Transverse colon (tissue), 4 donors: ENCODE data around the gene CBLL1. TPM values are rescaled to one million over a fixed set of nuclear protein-coding genes. Genes with fewer than 3 reads are reported as not detected.

Experiments
- DNase-seq: peaks from one replicate; pipeline ENCODE4 v3.0.0-alpha.2; 2019
- H3K27ac ChIP-seq, 4 donors: fragments of 200-600 bp; sonication (generic); 2 replicates each; pipeline ENCODE4 v1.5.1; 2016 to 2018; ENCODE audit warnings: inconsistent platforms in 4 of 4
- H3K27me3 ChIP-seq: fragments of 200-600 bp; sonication (generic); 2 replicates; pipeline ENCODE4 v1.5.1; 2017; ENCODE audit warnings: inconsistent platforms
- H3K36me3 ChIP-seq, 4 donors: fragments of 200-600 bp; sonication (generic); 2 replicates each; pipeline ENCODE4 v1.5.1; 2017 to 2019; ENCODE audit warnings: inconsistent platforms in 4 of 4
- H3K4me1 ChIP-seq, 4 donors: fragments of 200-600 bp; sonication (generic); 2 replicates each; pipeline ENCODE4 v1.5.1; 2017 to 2020; ENCODE audit warnings: inconsistent platforms in 4 of 4
- H3K4me3 ChIP-seq, 4 donors: fragments of 200-600 bp; sonication (generic); 1 replicate in 1 of 4; 2 replicates in 3 of 4; pipeline versions ENCODE4 v1.5.1 to v1.6.1; 2017 to 2019; ENCODE audit warnings: inconsistent platforms in 4 of 4
- H3K9me3 ChIP-seq, 2 donors: fragments of 200-600 bp; sonication (generic); 2 replicates each; pipeline ENCODE4 v1.5.1; 2017 to 2019; ENCODE audit warnings: inconsistent platforms in 2 of 2
- EP300 ChIP-seq: sonication (generic); formaldehyde crosslinking; IDR thresholded peaks from one replicate; pipeline ENCODE4 v1.6.1; 2017; ENCODE audit warnings: antibody characterized with exemption, low read depth
- POLR2A ChIP-seq: fragments of 450-650 bp; IDR thresholded peaks from one replicate; pipeline ENCODE4 v1.6.1; 2016; ENCODE audit warnings: antibody characterized with exemption, mild to moderate bottlenecking, moderate library complexity
- POLR2AphosphoS5 ChIP-seq, 3 donors: sonication (generic); formaldehyde crosslinking; IDR thresholded peaks; one replicate each; pipeline ENCODE4 v1.6.1; 2016; ENCODE audit warnings: antibody characterized with exemption in 3 of 3
- WGBS, 2 donors: methylation state at CpG; one replicate each; pipeline ENCODE4 v1.1.5; 2018; ENCODE audit warnings: low coverage in 1 of 2; 5-methylcytosine and 5-hydroxymethylcytosine counted together
- in situ Hi-C, 4 donors: fragments of 200-750 bp; cut with MboI; loops; one replicate each; pipeline versions ENCODE4 v1.15.0 to v1.15.1; 2017; ENCODE audit warnings: low sequenced_read_pairs in 3 of 4, low pct_ligation_motif_present in 1 of 4, low pct_unique_long_range_greater_than_20kb in 1 of 4
- intact Hi-C: fragments of 100-400 bp; cut with DNase I; formaldehyde crosslinking; loops from one replicate; pipeline ENCODE4 v1.15.1; 2023; ENCODE audit warnings: low total_unique reads
- total RNA-seq, 4 donors: library from RNA; depleted of rRNA; stranded (reverse); fragments of >200 nt; gene quantifications; one replicate each; pipeline ENCODE4 v1.1.0, GENCODE V29; 2016
- TF ChIP-seq, protein P1 (sequence below), 5 experiments: fragments of 200-600 bp in 3 of 5; fragments of 450-650 bp in 2 of 5; sonication (generic) in 3 of 5; IDR thresholded peaks; 1 replicate in 2 of 5; 2 replicates in 3 of 5; pipeline ENCODE4 v1.5.1; 2016 to 2017; ENCODE audit warnings: antibody characterized with exemption in 5 of 5, inconsistent platforms in 3 of 5, mild to moderate bottlenecking in 2 of 5, moderate library complexity in 1 of 5

Gene CBLL1
- total RNA-seq, 4 donors from 2014 or later: 30.6 to 53.9 (median 38.8) TPM

GRCh38 chr7:107782374-107782773, 38.4 kb downstream of the CBLL1 start:
- H3K9me3 ChIP-seq: no peaks in the 10 kb centered on the region
- in situ Hi-C loops (loop anchor here in 2 of 4 donors (10.0 kb wide), 1 partner anchor 92 kb away; no protein-coding TSS in a partner anchor), intact Hi-C loops (no loop called here)
- H3K27ac ChIP-seq: peak overlapping the region in 1 of 4 donors; percentile 11
- TF ChIP-seq, protein P1, sequence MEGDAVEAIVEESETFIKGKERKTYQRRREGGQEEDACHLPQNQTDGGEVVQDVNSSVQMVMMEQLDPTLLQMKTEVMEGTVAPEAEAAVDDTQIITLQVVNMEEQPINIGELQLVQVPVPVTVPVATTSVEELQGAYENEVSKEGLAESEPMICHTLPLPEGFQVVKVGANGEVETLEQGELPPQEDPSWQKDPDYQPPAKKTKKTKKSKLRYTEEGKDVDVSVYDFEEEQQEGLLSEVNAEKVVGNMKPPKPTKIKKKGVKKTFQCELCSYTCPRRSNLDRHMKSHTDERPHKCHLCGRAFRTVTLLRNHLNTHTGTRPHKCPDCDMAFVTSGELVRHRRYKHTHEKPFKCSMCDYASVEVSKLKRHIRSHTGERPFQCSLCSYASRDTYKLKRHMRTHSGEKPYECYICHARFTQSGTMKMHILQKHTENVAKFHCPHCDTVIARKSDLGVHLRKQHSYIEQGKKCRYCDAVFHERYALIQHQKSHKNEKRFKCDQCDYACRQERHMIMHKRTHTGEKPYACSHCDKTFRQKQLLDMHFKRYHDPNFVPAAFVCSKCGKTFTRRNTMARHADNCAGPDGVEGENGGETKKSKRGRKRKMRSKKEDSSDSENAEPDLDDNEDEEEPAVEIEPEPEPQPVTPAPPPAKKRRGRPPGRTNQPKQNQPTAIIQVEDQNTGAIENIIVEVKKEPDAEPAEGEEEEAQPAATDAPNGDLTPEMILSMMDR (IDR thresholded peaks at IDR 0.05): no peak
- TF ChIP-seq POLR2A: no peak
- no peak for TF ChIP-seq EP300
- TF ChIP-seq POLR2AphosphoS5 (IDR thresholded peaks at IDR 0.05): no peak
- H3K36me3 ChIP-seq: no peaks in the 10 kb centered on the region
- WGBS, 2 donors: 61% methylated on average over 3 of the region's 3 CpGs; no CpG with 5 or more reads in 1 of the 2 donors
- no peaks in the 10 kb centered on the region for H3K27me3 ChIP-seq
- no peak overlapping the region for H3K4me3 ChIP-seq
- H3K4me1 ChIP-seq: peaks cover 21 to 51% (median 29%) of the 10 kb centered on the region in 4 donors
- no peak for DNase-seq

DNA sequence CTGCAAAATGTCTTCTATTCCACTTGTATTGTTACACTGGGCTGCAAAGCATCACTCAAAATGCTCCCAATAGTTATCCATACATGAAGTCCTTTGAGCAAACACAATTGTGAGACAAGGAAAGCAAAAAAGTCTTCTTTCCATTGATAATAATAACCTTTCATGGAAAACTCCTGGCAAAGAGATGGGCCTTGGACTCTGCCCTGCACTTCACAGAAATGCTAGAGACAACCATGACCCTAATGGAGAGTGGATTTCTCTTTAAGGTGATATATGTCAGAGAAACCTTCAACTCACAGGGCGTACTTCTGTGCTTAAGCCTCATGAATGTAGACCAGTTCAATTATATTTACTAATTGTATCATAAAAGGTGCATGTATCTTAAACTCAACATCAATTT, 39.7 kb downstream of the CBLL1 start:
- peak overlapping the region in 1 of 4 donors; percentile 83 for H3K27ac ChIP-seq
- H3K4me3 ChIP-seq: no peak overlapping the region
- in situ Hi-C loops (loop anchor here in 2 of 4 donors (10.0 kb wide), 1 partner anchor 91 kb away; no protein-coding TSS in a partner anchor), intact Hi-C loops (no loop called here)
- WGBS, 2 donors: 71 to 90% methylated on average over 1 of the region's 1 CpG
- TF ChIP-seq POLR2A (no peak), POLR2AphosphoS5 (IDR thresholded peaks at IDR 0.05) (peak in 1 of 3 donors; percentile 29), EP300 (no peak)
- H3K27me3 ChIP-seq: no peaks in the 10 kb centered on the region
- no peak for DNase-seq
- no peaks in the 10 kb centered on the region for H3K36me3 ChIP-seq
- H3K4me1 ChIP-seq: peaks cover 22 to 46% (median 26%) of the 10 kb centered on the region in 4 donors
- no peaks in the 10 kb centered on the region for H3K9me3 ChIP-seq

DNA sequence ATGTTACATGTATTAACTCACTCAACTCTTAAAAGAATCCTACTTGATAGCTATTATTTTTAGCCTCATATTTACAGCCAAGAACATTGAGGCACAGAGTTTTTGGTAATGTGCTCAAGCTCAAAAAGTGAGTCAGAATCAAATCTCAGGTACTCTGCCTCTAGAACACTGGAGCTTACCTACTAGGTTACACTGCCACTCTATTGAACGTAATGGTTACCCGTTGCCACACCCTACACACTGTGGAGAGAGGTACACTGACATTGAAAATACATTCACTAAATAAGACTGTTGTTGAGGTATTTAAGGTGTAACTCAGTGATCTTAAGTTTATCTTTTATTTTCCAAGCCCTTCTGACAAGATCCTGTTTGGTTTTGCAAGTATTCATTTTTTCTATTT, 41.2 kb downstream of the CBLL1 start:
- H3K27ac ChIP-seq: peak overlapping the region; percentile 50 to 83 (median 66)
- 57% methylated on average over 2 of the region's 2 CpGs; no CpG with 5 or more reads in 1 of the 2 donors for WGBS, 2 donors
- no peaks in the 10 kb centered on the region for H3K36me3 ChIP-seq
- peaks cover 12 to 33% (median 21%) of the 10 kb centered on the region in 4 donors for H3K4me1 ChIP-seq
- TF ChIP-seq POLR2AphosphoS5 (IDR thresholded peaks at IDR 0.05) (peak in 2 of 3 donors; percentile 44 to 61), POLR2A (no peak)
- H3K9me3 ChIP-seq: no peaks in the 10 kb centered on the region
- H3K27me3 ChIP-seq: no peaks in the 10 kb centered on the region
- DNase-seq: no peak
- intact Hi-C loops (no loop called here), in situ Hi-C loops (loop anchor here in 2 of 4 donors (10.0 kb wide), 1 partner anchor 90 kb away; no protein-coding TSS in a partner anchor)
- H3K4me3 ChIP-seq: no peak overlapping the region

DNA sequence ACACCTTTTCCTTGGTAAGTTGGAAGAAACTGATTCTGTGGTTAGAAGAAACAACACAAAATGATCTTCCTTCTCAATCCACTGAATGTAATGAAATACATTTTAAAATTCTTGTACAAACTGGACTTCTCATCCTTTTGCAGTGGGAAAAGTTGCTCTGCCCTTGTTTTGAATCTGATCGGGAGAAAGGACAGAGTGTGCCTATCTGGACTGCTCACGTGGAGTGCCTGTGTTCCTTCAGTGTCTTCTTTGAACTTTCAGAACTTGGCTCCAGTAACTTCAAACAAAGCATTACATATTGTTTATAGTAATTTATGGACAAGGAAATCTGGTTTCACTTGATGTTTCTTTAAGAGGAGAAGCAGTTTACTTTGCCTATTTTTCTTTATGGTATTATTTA, 42.0 kb downstream of the CBLL1 start:
- 11 to 18% methylated on average over 2 of the region's 2 CpGs for WGBS, 2 donors
- in situ Hi-C loops: loop anchor here in 2 of 4 donors (10.0 kb wide), 1 partner anchor 89 kb away; no protein-coding TSS in a partner anchor
- peak overlapping the region; percentile 50 to 83 (median 66) for H3K27ac ChIP-seq

GRCh38 chr7:107788216-107788615, 44.3 kb downstream of the CBLL1 start:
- no peak overlapping the region for H3K4me3 ChIP-seq
- intact Hi-C loops: no loop called here
- in situ Hi-C loops: loop anchor here in 2 of 4 donors (10.0 kb wide), 1 partner anchor 87 kb away; no protein-coding TSS in a partner anchor
- TF ChIP-seq POLR2A (no peak), EP300 (no peak), POLR2AphosphoS5 (IDR thresholded peaks at IDR 0.05) (no peak)
- TF ChIP-seq, protein P1 (IDR thresholded peaks at IDR 0.05): no peak
- H3K4me1 ChIP-seq: peaks cover 9 to 34% (median 21%) of the 10 kb centered on the region in 4 donors
- peak overlapping the region in 2 of 4 donors; percentile 76 to 83 for H3K27ac ChIP-seq
- H3K9me3 ChIP-seq: no peaks in the 10 kb centered on the region
- no peaks in the 10 kb centered on the region for H3K36me3 ChIP-seq
- DNase-seq: no peak
- 82 to 85% methylated on average over 1 of the region's 1 CpG for WGBS, 2 donors
- H3K27me3 ChIP-seq: no peaks in the 10 kb centered on the region

More for the DNA sequence above, 42.0 kb downstream of the CBLL1 start:
- no peaks in the 10 kb centered on the region for H3K9me3 ChIP-seq
- no peak overlapping the region for H3K4me3 ChIP-seq
- TF ChIP-seq POLR2AphosphoS5 (IDR thresholded peaks at IDR 0.05) (peak; percentile 55 to 92 (median 86)), POLR2A (no peak), EP300 (peak; percentile 92)
- TF ChIP-seq, protein P1 (IDR thresholded peaks at IDR 0.05): no peak
- H3K27me3 ChIP-seq: no peaks in the 10 kb centered on the region
- no peaks in the 10 kb centered on the region for H3K36me3 ChIP-seq
- intact Hi-C loops: no loop called here
- peak; percentile 44 for DNase-seq
- peaks cover 9 to 29% (median 21%) of the 10 kb centered on the region in 4 donors for H3K4me1 ChIP-seq
